DND-41 (cell line): ENCODE measurements around the gene ITPR1.

Source experiments
- ATAC-seq: fragments of 200-7000 bp; cut with Tn5 transposase; 3 replicates; pipeline ENCODE4 v1.9.1; 2021; ENCODE audit warnings: low read depth; ENCODE audit not compliant: insufficient read depth
- DNase-seq: peaks from one replicate; pipeline ENCODE4 v3.0.0-alpha.2; 2020
- H2AFZ ChIP-seq: 2 replicates; pipeline ENCODE4 v1.6.0; 2012; ENCODE audit warnings: low read depth, low read length
- H3K27ac ChIP-seq: 2 replicates; pipeline ENCODE4 v1.5.1; 2012; ENCODE audit warnings: low read length, inconsistent platforms
- H3K27me3 ChIP-seq: fragments of 200-600 bp; sonication (generic); 2 replicates; pipeline ENCODE4 v1.6.0; 2012; ENCODE audit warnings: low read length, mild to moderate bottlenecking, inconsistent platforms; ENCODE audit not compliant: insufficient read depth, poor library complexity
- H3K36me3 ChIP-seq: 2 replicates; pipeline ENCODE4 v1.5.1; 2012; ENCODE audit warnings: low read length, inconsistent platforms; ENCODE audit not compliant: insufficient read depth
- H3K4me1 ChIP-seq: 2 replicates; pipeline ENCODE4 v1.5.1; 2012; ENCODE audit warnings: mild to moderate bottlenecking, low read length; ENCODE audit not compliant: insufficient read depth
- H3K4me2 ChIP-seq: 2 replicates; pipeline ENCODE4 v1.6.0; 2012; ENCODE audit warnings: mild to moderate bottlenecking, moderate library complexity, low read length, inconsistent platforms; ENCODE audit not compliant: insufficient read depth
- H3K4me3 ChIP-seq, 2 experiments: fragments of 200-600 bp in 1 of 2; shearing (Covaris generic) in 1 of 2; 2 replicates each; pipeline ENCODE4 v1.5.1; 2012 to 2016; ENCODE audit warnings: inconsistent platforms in 2 of 2, low read length in 2 of 2, mild to moderate bottlenecking in 2 of 2, low read depth in 1 of 2, moderate library complexity in 1 of 2
- H3K79me2 ChIP-seq: 2 replicates; pipeline ENCODE4 v1.6.0; 2012; ENCODE audit warnings: low read length, inconsistent platforms; ENCODE audit not compliant: insufficient read depth
- H3K9ac ChIP-seq: 2 replicates; pipeline ENCODE4 v1.6.0; 2012; ENCODE audit warnings: low read depth, mild to moderate bottlenecking, inconsistent platforms, low read length, moderate library complexity
- H3K9me3 ChIP-seq: 2 replicates; pipeline ENCODE4 v1.5.1; 2012; ENCODE audit warnings: low read length, moderate library complexity, mild to moderate bottlenecking, inconsistent platforms; ENCODE audit not compliant: insufficient read depth, severe bottlenecking
- H4K20me1 ChIP-seq: 2 replicates; pipeline ENCODE4 v1.6.0; 2012; ENCODE audit warnings: low read length; ENCODE audit not compliant: insufficient read depth
- EZH2 ChIP-seq: IDR thresholded peaks from 3 replicates; pipeline ENCODE4 v1.6.1; 2012; ENCODE audit warnings: borderline replicate concordance, low read depth, mild to moderate bottlenecking, moderate library complexity, low read length, inconsistent platforms; ENCODE audit not compliant: severe bottlenecking
- TF ChIP-seq, protein P1 (sequence below): IDR thresholded peaks from 2 replicates; pipeline ENCODE4 v1.5.1; 2012; ENCODE audit warnings: borderline replicate concordance, low read length, moderate library complexity, mild to moderate bottlenecking; ENCODE audit not compliant: poor library complexity, severe bottlenecking; ENCODE audit errors: extremely low read depth

The ITPR1 gene

DNA sequence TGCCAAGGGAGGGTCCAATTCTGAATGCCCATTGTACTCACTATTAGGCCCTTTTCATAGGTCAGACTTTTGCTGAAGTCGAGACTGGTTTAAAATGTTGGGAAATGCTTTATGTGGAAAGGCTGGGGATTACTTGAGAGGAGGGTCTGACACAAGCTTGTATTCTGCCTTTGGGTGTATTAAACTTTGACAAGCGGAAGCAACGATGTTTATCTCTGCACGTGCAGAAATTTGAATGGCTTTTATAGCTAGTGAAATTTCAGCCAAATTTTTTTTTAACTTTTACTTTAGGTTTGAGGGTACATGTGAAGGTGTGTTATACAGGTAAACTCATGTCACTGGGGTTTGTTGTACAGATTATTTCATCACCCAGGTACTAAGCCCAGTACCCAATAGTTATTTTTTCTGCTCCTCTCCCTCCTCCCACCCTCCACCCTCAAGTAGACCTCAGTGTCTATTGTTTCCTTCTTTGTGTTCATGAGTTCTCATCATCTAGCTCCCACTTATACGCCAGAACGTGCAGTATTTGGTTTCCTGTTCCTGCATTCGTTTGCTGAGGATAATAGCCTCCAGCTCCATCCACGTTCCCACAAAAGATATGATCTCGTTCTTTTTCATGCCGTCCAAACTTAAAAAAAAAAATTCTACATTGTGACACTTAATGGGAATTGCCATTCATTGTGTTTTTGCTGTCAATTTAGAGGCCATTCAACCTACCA lies 263.1 kb downstream of the ITPR1 start:
- Histone ChIP-seq H3K27ac (no peak overlapping the region), H4K20me1 (no peaks in the 10 kb centered on the region), H3K79me2 (no peaks in the 10 kb centered on the region), H3K4me1 (0 out of 2 replicates have a peak, but pooled peaks cover 4% of the 10 kb centered on the region), H3K4me2 (no peak overlapping the region), H3K36me3 (no peaks in the 10 kb centered on the region), H2AFZ (no peak overlapping the region), H3K9me3 (no peaks in the 10 kb centered on the region), H3K27me3 (no peaks in the 10 kb centered on the region), H3K4me3 (no peak overlapping the region), H3K9ac (no peak overlapping the region)
- DNase-seq (no peak), ATAC-seq (no peak)
- TF ChIP-seq EZH2, result no peak
- TF ChIP-seq, protein P1, sequence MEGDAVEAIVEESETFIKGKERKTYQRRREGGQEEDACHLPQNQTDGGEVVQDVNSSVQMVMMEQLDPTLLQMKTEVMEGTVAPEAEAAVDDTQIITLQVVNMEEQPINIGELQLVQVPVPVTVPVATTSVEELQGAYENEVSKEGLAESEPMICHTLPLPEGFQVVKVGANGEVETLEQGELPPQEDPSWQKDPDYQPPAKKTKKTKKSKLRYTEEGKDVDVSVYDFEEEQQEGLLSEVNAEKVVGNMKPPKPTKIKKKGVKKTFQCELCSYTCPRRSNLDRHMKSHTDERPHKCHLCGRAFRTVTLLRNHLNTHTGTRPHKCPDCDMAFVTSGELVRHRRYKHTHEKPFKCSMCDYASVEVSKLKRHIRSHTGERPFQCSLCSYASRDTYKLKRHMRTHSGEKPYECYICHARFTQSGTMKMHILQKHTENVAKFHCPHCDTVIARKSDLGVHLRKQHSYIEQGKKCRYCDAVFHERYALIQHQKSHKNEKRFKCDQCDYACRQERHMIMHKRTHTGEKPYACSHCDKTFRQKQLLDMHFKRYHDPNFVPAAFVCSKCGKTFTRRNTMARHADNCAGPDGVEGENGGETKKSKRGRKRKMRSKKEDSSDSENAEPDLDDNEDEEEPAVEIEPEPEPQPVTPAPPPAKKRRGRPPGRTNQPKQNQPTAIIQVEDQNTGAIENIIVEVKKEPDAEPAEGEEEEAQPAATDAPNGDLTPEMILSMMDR, result no peak

DNA sequence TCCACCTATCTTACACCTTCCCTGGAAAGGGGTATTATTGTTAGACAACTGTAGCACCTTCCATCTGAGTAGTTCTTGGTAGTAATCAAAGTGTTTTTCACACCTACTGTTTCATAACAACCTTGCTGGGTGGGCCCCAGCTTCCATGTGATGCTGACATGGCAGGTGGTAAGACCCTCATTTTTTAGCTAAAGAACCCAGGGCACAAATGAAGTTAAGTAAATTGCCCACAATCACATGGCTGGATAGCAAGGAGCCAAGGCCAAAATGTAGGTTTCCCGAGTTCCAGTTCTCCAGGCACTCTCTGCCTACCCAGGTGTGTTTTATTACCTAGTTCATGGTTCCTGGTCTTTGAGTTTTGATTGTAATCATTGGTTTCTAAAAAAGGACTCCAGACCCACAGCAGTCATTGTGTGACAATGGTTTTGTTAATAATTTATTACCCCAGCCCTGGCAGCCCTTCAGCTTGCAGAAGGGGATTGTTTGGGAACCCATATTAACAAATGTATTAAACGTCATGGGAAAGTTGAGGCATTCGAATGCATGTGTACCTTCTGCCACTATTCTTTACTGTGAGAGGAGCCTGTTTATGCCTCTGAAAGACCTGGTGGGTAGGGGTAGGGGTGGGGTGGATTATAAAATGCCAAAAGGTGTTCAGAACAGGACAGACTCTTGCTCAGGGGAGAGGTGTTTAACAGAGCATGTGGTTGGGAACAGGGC lies 263.9 kb downstream of the ITPR1 start:
- H3K4me1 ChIP-seq, result 0 out of 2 replicates have a peak, but pooled peaks cover 4% of the 10 kb centered on the region
- DNase-seq (no peak), ATAC-seq (no peak)
- H3K27ac ChIP-seq, result no peak overlapping the region
- H3K4me2 ChIP-seq, result no peak overlapping the region
- no peaks in the 10 kb centered on the region for H3K36me3 ChIP-seq
- no peak for TF ChIP-seq EZH2
- TF ChIP-seq, protein P1, result no peak
- H4K20me1 ChIP-seq, result no peaks in the 10 kb centered on the region
- H3K79me2 ChIP-seq, result no peaks in the 10 kb centered on the region
- H3K9me3 ChIP-seq, result no peaks in the 10 kb centered on the region
- no peak overlapping the region for H3K9ac ChIP-seq
- H3K27me3 ChIP-seq, result no peaks in the 10 kb centered on the region
- H3K4me3 ChIP-seq, result no peak overlapping the region
- no peak overlapping the region for H2AFZ ChIP-seq

DNA sequence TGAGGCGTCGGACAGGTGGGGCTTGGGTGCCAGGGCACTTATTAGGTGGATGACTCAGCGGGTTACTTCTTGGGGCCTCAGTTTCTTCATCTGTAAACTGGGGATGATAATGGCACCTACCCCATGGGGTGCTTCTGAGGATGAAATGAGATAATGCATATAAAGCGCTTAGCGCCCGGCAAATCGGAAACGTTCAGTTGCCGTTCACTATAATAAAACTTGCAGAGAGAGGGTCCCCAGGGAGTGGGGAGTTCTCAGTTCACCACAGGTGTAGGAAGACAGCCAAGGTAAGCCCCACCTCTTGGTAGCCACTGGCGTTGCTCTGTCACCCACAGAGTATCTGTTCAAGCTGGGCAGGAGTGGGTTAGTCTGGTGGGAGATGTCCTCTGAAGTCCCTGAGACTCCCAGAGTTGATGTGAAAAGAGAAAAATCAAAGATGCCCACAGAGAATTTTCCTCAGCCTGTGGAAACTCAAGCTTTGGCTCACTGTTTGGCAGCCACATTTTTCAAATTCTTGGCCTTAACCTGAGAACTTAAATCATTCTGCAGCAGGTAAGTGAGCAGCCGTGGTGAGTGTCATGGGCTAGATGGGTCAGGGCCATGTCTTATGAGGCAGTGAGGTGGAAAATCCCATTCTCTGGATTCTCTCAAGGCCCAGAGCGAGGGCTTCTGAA lies 264.6 kb downstream of the ITPR1 start:
- Histone ChIP-seq H3K36me3 (no peaks in the 10 kb centered on the region), H2AFZ (no peak overlapping the region), H4K20me1 (no peaks in the 10 kb centered on the region), H3K9me3 (no peaks in the 10 kb centered on the region), H3K27ac (no peak overlapping the region), H3K4me3 (no peak overlapping the region), H3K79me2 (no peaks in the 10 kb centered on the region), H3K4me1 (0 out of 2 replicates have a peak, but pooled peaks cover 4% of the 10 kb centered on the region), H3K4me2 (no peak overlapping the region), H3K9ac (no peak overlapping the region), H3K27me3 (no peaks in the 10 kb centered on the region)
- ATAC-seq, result no peak
- TF ChIP-seq, protein P1, result no peak
- no peak for TF ChIP-seq EZH2
- no peak for DNase-seq
